Forelimb muscle (tissue), 1 donor: ENCODE data around the gene CKAP2L. TPM values are rescaled to one million over a fixed set of nuclear protein-coding genes. Genes with fewer than 3 reads are reported as not detected.
A peak's percentile ranks its signal among the peaks of the same experiment; 100 is the strongest.

Source experiments
- DNase-seq: peaks from one replicate; pipeline ENCODE4 v3.0.0-alpha.2; 2013; ENCODE audit warnings: low read depth
- polyA plus RNA-seq: library from polyadenylated mRNA; unstranded; fragments of 120-200 nt; gene quantifications from one replicate; pipeline ENCODE4 v1.2.1, GENCODE V29; 2013; ENCODE audit not compliant: insufficient read length

Gene CKAP2L
- polyA plus RNA-seq, 1 donor = 6.4 TPM

DNA sequence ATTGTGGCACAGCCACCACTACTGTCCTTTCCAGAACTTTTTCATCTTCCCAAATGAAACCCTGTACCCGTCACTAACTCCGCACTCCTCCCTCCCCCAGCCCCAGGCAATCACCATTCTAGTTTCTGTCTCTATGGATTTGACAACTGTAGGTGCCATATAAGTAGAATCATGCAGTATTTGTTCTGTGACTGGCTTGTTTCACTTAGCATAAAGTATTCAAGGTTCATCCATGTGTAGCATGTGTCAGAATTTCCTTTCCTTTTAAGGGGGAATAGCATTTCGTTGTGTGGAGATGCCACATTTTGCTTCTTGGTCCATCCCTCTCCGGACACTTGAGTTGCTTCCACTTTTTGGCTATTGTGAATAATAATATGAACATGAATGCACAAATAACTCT, 842 bp upstream of the CKAP2L start:
- DNase-seq = no peak

DNA sequence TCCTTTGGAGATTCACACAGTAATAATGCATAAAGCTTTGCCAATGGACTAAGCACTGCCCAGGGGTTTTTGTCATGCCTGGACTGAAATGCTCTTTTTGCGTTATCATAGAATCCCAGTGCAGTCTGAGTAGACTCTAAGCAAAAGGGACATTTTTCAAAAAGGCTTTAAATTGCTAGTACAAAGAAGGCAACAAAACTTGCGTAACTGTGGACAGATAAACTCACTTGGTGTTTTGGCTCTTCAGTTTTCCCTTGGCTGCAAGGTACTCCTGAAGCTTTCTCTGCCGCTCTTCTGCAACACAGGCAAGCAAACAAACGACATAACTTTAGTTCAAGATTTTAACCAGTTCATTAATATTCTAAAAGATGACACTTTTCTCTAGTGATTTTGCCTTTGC, 2.1 kb downstream of the CKAP2L start:
- DNase-seq = no peak

- DNase-seq = no peak
These were observed 4.3 kb downstream of the CKAP2L start for GRCh38 chr2:112760149-112760548.

DNA sequence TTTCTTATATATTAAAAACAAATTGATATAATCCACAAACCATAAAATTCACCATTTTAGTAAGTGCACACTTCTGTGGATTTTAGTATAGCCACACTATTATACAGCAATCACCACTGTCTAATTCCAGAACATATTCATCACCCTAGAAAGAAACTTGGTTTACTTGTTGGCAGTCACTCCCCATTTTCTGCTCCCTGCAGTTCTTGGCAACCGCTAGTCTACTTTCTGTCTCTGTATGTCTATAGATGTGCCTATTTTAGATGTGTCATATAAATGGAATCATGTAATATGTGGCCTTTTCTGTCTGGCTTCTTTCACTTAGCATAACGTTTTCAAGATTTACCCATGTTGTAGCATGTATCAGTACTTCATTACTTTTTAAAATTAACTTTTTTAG, 5.7 kb downstream of the CKAP2L start:
- no peak for DNase-seq

GRCh38 chr2:112757265-112757664, 7.1 kb downstream of the CKAP2L start:
- no peak for DNase-seq

DNA sequence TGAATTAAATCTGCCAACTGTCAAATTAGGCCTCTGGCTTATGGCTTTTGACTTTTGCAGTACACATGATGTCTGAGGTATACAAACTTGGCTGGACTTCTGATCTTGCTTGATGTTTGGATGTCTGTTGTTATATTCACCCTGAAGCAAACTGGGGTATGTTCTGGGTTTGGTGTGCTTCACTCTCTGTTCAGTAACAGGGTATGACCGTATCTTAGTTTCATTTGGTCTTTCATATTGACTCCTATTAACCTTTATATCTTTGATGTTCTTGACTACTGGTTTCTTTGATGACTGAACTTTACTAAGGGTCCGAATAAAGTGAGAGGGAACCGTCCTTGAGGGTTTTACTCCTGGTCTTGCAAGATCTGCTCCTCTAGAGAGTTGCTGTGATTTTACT, 8.2 kb downstream of the CKAP2L start:
- DNase-seq = no peak

GRCh38 chr2:112755444-112755843, 9.0 kb downstream of the CKAP2L start:
- no peak for DNase-seq

- no peak for DNase-seq
These were observed 9.8 kb downstream of the CKAP2L start for GRCh38 chr2:112754564-112754963.

DNA sequence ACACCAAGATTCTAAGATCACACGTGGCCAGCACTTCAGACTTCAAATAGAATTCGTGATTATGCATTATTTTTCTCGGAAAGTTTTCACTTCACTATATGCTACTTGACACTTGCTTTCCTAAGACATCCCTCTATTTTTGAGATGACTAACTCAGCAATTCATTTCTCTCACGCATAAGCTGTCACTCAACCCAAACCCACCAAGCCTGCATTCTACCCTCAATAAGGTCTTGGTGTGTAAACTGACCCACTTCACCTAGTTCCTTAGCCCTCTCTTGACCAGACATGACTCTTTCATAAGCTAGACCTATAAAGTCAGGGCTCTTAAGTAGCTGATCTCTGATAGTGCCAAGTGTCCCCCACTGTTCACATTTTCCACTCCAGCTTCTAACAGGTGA, 11.7 kb downstream of the CKAP2L start:
- DNase-seq = no peak

DNA sequence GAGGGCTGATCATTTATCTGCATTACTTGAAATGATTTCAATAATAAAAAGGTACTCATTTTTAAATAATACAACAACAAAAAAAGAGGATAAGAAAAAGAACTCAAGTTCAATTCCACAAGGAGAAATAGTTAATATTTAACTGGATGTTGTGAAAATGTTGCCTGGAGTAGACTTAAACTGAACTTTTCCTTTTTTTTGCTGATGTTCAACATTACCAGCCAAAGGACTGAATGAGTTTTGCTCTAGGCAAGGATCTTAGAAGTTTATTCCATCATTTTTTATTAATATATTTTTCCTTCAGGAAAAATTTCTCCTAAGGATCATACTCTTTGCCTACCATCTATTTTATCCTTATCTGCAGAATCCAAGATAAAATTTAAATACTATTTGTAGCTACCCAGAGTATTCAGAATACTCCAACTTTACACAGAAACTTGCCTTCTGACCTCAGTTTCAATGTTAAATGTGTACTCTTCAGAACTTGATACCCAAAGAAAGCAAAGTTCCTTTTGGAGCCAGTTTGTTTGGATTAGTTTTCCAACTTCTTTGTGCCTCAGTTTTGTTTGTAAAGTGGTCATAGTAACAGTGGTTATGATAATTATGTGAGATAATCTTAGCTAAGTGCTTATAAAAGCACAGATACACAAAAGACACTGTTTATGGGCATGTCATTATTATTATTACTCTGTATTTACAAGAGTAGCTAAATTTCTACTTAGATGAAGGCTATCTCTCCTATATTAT, 12.8 kb downstream of the CKAP2L start:
- DNase-seq = no peak

- DNase-seq = no peak
These were observed 13.9 kb downstream of the CKAP2L start for GRCh38 chr2:112750560-112750843.

GRCh38 chr2:112749755-112750559, 14.5 kb downstream of the CKAP2L start:
- no peak for DNase-seq

DNA sequence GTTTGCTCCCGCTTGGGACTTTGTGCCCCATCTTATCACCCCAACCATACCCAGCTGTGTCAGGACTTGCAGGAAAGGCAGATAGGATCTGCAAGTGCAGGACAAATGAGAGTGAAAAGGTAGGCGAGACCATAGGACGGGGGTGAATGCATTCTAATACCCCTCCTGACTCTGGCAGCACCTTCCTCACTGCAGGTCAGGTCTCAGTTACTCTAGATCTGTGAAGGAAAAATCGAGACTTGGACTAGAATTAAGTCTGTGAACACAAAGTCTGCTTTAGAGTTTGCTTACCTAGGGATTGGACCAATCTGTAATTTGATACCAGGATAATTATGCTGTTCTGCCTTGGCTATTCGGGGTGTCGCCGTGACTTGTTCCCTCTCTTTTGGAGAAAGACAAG, 23.9 kb downstream of the CKAP2L start:
- DNase-seq = no peak

GRCh38 chr2:112737542-112738232, 26.7 kb downstream of the CKAP2L start:
- no peak for DNase-seq

DNA sequence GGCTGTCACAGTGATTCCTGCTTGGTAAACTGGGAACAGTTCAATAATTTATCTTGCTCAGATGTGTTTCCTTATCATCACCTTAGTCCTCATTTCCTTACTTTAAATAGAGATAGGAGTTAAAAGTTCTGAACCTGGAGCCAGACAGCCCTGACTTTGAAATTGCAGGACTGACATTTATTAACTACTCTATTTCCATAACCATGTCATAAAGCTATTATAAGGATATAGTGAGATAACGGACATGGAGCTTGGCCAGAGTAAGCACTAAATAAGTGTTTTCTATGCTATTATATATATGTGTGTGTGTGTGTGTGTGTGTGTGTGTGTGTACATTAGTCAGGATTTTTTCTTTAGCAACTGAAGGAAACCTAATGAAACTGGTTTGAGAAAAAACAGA, 30.5 kb downstream of the CKAP2L start:
- DNase-seq = no peak

DNA sequence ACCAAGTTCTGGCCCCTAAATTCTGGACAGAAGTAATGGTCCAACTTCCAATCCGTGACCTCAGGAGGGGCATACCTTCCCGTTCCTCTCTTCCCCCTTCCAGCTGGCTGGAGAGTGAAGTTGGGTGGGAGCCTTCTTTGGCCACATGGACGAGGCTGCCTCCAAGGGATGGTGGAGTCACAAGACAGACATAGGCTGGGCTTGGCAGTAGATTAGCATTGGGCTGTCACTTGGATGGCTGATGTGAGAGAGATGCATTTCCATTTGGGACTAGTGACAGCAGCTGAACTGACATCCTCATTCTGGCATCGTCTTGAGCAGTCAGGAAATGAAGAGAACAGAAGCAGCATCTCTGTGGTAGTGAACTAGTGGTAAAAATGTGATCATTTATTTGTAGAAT, 31.0 kb downstream of the CKAP2L start:
- peak; percentile 5 for DNase-seq

DNA sequence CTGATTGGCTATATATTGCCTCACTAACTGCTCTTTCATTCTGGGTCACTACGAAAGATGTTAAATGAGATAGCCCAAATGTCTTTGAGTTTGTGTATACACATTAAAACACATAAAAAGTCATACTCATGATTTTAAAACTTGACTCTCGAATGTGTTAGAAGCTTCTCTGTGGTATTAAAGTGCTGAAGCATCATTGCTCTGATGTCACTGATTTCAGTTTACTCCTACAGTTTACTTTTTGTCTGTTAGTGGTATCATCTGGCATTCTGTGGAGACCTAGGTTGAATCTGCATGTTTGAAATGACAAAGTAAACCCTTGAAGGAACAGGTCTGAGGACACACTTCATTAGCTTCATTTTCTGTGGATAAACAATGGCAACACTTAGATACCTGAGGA, 32.9 kb downstream of the CKAP2L start:
- DNase-seq = no peak

DNA sequence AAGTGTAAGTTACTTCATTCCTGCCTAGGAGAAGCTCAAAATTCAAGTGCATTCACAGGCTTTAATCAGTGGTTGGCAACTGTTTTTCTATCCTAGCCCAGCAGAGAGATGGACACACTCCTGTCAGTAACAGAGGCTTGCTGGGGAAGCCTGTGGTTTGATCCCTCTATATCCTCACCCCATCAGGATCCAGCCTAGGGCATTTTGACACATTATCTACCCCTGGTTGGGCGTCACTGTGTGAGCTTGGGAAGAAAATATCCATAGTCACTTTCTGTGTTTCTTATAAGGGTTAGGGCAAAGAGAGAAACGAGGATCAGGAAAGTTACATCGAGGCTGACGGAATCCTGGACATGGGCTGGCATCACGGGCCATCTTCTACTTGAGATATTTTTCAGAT, 33.6 kb downstream of the CKAP2L start:
- no peak for DNase-seq

DNA sequence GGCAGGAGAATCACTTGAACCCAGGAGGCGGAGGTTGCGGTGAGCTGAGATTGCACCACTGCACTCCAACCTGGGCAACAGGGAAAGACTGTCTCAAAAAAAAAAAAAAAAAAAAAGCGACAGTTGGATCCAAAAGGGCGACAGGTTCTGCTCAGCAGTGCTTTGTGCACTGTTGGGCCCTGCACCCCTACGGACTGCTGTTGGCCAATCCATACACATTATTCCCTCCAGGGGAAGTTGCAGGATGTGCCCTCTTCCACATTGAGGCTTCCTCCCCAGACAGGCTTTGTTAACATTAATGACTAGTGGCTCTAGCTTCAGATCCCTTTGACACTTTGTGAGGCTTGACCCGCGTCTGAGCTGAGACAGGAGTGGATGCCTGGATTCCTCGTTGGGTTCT, 34.2 kb downstream of the CKAP2L start:
- no peak for DNase-seq

DNA sequence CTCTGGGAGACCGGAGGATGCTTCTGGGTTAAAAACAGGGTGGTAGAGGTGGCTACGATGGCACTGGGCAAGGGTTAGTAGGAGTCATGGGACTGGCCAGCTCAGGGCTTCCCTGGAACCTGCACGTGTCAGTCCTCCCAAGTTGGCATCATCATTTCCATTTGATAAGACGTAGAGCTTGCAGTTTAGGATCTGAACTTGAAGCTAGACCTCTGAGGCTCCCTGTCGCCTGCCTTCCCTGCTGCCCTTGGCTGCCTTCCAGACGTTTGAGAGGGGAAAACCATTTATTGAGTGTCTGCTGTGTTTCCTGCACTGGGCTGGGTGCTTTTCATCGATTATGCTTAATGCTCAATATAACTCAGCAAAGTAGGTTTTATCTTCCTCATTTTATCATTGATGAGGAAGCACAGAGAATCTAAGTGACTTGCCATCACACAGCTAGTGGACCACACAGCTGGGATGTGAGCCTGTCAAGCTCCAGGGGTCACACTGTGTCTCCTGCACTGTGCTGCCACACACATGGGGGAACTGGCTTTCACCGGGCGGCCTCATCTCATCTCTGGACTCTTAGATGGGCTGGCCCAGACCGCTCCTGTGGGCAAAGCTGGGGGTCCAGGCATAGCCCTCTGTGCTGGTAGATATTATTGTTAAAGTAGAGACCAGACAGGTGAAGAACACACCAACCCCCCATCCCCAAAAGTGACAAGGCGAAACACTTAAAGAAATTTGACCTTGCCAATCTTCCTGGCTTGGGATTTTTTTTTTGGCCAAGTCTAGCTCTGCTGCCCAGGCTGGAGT, 35.8 kb downstream of the CKAP2L start:
- DNase-seq = no peak

GRCh38 chr2:112728029-112728362, 36.4 kb downstream of the CKAP2L start:
- no peak for DNase-seq
